Ascending aorta (tissue), 2 donors: ENCODE measurements around the gene LKAAEAR1. TPM values are rescaled to one million over a fixed set of nuclear protein-coding genes. Genes with fewer than 3 reads are reported as not detected.

Source experiments
- DNase-seq, 2 donors: peaks; one replicate each; pipeline ENCODE4 v3.0.0-alpha.2; 2019; ENCODE audit warnings: low spot score in 2 of 2
- H3K27ac ChIP-seq, 2 donors: fragments of 200-600 bp; sonication (generic); one replicate each; pipeline ENCODE4 v1.5.1; 2016 to 2017; ENCODE audit warnings: mild to moderate bottlenecking in 1 of 2
- H3K27me3 ChIP-seq: fragments of 200-600 bp; sonication (generic); one replicate; pipeline ENCODE4 v1.5.1; 2017
- H3K36me3 ChIP-seq, 2 donors: fragments of 200-600 bp; sonication (generic); one replicate each; pipeline ENCODE4 v1.5.1; 2016
- H3K4me1 ChIP-seq, 2 donors: fragments of 200-600 bp; sonication (generic); one replicate each; pipeline ENCODE4 v1.5.1; 2016 to 2017; ENCODE audit warnings: mild to moderate bottlenecking in 1 of 2
- H3K4me3 ChIP-seq, 2 donors: fragments of 200-600 bp; sonication (generic); one replicate each; pipeline ENCODE4 v1.5.1; 2016 to 2017; ENCODE audit warnings: mild to moderate bottlenecking in 1 of 2
- H3K9me3 ChIP-seq, 2 donors: fragments of 200-600 bp; sonication (generic); one replicate each; pipeline ENCODE4 v1.5.1; 2016
- intact Hi-C: fragments of 100-400 bp; cut with DNase I; formaldehyde crosslinking; loops from one replicate; pipeline ENCODE4 v1.15.1; 2023
- total RNA-seq: library from RNA; depleted of rRNA; stranded (reverse); fragments of >200 nt; gene quantifications from one replicate; pipeline ENCODE4 v1.1.0, GENCODE V29; 2016
- TF ChIP-seq, protein P1 (sequence below), 3 experiments: fragments of 200-600 bp in 2 of 3; fragments of 450-650 bp in 1 of 3; sonication (generic) in 2 of 3; IDR thresholded peaks; one replicate each; pipeline ENCODE4 v1.5.1; 2016 to 2019; ENCODE audit warnings: antibody characterized with exemption in 3 of 3, mild to moderate bottlenecking in 1 of 3, moderate library complexity in 1 of 3

LKAAEAR1 gene
- total RNA-seq, 1 donor from 2014 or later, result not detected

DNA sequence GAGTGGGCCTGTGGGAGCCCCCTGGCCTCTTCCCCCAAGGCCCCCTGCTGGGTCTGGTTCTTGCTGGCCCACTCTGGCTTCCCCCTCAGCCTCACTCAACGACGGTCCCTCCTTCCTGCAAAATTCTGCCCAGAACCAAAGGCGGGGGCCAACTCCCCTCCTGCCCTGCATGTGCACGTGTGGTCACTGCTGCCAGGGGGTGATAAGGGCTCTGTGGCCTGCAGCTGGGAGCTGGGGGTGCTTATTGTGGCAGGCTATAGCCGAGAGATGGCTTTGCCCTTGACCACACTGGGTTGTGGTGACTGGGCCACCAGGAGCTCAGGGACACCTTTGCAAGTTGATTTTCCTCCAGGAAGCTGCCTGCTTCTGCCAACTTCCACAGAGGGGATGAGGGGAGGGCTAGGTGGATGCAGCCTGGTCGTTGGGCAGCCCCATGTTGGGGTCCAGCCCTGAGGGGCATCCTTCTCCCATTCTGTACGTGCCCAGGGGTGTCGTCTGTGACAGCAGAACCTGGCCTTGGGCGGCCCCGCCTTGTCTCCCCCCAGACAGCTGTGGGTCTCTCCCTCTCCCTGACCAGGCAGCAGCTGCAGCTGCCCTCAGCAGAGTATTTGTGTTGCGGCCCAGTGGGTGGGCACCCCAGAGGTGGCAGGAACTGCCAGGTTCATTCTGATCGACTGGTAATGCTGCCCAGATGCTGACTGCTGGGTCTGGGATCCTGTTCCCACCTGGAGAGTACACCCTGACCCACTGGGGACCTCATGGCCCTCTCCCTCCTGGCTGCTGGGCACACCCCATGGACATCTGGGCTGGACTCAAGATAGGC is 15.6 kb downstream of the LKAAEAR1 start:
- intact Hi-C loops, result no loop called here
- H3K9me3 ChIP-seq, result no peaks in the 10 kb centered on the region
- H3K4me1 ChIP-seq, result peaks cover 10 to 17% of the 10 kb centered on the region in 2 donors
- no peak for DNase-seq
- no peaks in the 10 kb centered on the region for H3K27me3 ChIP-seq
- peaks cover 28 to 41% of the 10 kb centered on the region in 2 donors for H3K36me3 ChIP-seq
- H3K4me3 ChIP-seq, result no peak overlapping the region
- TF ChIP-seq, protein P1, sequence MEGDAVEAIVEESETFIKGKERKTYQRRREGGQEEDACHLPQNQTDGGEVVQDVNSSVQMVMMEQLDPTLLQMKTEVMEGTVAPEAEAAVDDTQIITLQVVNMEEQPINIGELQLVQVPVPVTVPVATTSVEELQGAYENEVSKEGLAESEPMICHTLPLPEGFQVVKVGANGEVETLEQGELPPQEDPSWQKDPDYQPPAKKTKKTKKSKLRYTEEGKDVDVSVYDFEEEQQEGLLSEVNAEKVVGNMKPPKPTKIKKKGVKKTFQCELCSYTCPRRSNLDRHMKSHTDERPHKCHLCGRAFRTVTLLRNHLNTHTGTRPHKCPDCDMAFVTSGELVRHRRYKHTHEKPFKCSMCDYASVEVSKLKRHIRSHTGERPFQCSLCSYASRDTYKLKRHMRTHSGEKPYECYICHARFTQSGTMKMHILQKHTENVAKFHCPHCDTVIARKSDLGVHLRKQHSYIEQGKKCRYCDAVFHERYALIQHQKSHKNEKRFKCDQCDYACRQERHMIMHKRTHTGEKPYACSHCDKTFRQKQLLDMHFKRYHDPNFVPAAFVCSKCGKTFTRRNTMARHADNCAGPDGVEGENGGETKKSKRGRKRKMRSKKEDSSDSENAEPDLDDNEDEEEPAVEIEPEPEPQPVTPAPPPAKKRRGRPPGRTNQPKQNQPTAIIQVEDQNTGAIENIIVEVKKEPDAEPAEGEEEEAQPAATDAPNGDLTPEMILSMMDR (IDR thresholded peaks at IDR 0.05), result no peak
- H3K27ac ChIP-seq, result no peak overlapping the region

DNA sequence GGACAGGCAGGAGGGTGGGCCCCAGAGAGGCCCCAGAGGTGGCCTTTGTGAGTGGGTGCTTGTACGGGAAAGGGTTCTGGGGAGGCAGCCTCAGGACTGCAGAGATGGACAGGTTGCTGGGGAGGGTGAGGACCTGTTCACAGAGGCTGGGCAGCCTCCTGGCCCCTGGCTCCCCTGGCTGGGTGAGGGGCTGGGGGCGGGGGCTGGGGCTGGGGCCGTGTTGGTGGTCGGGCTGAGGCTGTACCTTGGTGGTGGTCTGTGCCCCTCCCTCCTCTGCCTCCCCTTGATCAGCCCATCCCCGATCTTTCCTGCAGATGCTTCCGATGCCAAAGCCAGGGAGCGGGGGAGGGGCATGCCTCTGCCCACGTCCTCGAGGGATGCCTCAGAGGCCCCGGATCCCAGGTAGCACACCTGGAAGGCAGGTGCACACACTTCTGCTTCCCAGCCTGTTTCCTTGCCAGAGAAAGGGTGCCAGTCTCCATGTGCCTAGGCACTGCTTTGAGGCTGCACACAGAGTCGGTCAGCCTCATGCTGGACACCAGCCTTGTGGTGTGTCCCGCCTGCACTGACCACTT is 16.4 kb downstream of the LKAAEAR1 start:
- Histone ChIP-seq H3K4me1 (peaks cover 12 to 17% of the 10 kb centered on the region in 2 donors), H3K27ac (no peak overlapping the region), H3K9me3 (no peaks in the 10 kb centered on the region), H3K27me3 (no peaks in the 10 kb centered on the region), H3K4me3 (no peak overlapping the region), H3K36me3 (peaks cover 22 to 34% of the 10 kb centered on the region in 2 donors)
- DNase-seq, result no peak
- intact Hi-C loops, result no loop called here
- TF ChIP-seq, protein P1 (IDR thresholded peaks at IDR 0.05), result no peak

DNA sequence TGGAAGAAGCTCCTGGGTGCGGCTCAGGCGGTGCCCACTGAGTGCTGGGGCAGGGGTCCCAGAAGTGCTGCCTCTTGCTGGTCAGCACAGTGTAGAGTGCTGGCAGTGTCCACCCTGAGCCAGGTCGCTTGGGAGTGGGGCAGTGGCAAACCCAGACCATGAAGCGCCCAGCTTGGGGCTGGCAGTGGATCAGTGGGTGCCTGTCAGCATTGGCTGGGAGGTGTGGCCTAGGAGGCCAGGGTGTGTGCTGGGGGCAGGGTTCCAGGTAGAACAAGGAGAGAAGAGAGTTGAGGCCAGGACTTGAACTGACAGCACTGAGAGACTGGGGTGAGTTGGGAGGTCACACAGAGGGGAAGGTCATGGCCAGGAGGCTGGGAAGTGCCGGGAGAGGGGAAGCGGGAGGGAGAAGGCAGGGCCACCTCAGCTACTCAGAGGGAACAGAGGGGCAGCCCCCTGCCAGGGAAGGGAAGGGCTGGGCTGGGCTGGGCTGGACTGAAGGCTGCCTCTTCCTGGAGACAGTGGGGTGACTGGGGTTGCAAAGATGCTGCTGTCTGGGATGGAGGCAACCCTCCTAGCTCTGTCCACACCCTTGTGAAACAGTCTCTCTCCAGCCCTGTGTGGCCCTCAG is 17.1 kb downstream of the LKAAEAR1 start:
- TF ChIP-seq, protein P1 (IDR thresholded peaks at IDR 0.05), result no peak
- intact Hi-C loops, result no loop called here
- Histone ChIP-seq H3K27ac (no peak overlapping the region), H3K27me3 (no peaks in the 10 kb centered on the region), H3K9me3 (no peaks in the 10 kb centered on the region), H3K36me3 (peaks cover 15 to 27% of the 10 kb centered on the region in 2 donors), H3K4me3 (no peak overlapping the region), H3K4me1 (peaks cover 16 to 22% of the 10 kb centered on the region in 2 donors)
- no peak for DNase-seq

DNA sequence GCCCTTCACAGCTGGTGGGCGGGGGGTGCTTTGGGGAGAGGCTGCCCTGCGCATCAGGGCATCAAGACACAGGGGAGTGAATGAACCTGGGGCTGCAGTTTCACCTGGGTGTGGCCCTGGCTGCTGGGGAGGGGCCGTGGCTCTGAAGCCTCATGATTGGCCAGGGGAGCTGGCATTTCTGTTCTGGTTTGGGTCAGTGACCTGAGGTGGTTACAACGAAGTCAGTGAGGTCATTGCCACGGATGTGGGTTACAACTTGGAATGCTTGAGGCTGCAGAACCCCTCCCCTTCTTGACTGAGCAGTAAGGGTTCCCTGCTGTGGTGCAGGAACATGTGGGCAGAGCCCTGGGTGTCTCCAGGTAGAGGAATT is 18.2 kb downstream of the LKAAEAR1 start:
- Histone ChIP-seq H3K4me3 (no peak overlapping the region), H3K27me3 (no peaks in the 10 kb centered on the region), H3K4me1 (peaks cover 16 to 22% of the 10 kb centered on the region in 2 donors), H3K36me3 (peaks cover 9 to 21% of the 10 kb centered on the region in 2 donors), H3K27ac (no peak overlapping the region), H3K9me3 (no peaks in the 10 kb centered on the region)
- DNase-seq, result no peak
- TF ChIP-seq, protein P1 (IDR thresholded peaks at IDR 0.05), result no peak
- intact Hi-C loops, result no loop called here

DNA sequence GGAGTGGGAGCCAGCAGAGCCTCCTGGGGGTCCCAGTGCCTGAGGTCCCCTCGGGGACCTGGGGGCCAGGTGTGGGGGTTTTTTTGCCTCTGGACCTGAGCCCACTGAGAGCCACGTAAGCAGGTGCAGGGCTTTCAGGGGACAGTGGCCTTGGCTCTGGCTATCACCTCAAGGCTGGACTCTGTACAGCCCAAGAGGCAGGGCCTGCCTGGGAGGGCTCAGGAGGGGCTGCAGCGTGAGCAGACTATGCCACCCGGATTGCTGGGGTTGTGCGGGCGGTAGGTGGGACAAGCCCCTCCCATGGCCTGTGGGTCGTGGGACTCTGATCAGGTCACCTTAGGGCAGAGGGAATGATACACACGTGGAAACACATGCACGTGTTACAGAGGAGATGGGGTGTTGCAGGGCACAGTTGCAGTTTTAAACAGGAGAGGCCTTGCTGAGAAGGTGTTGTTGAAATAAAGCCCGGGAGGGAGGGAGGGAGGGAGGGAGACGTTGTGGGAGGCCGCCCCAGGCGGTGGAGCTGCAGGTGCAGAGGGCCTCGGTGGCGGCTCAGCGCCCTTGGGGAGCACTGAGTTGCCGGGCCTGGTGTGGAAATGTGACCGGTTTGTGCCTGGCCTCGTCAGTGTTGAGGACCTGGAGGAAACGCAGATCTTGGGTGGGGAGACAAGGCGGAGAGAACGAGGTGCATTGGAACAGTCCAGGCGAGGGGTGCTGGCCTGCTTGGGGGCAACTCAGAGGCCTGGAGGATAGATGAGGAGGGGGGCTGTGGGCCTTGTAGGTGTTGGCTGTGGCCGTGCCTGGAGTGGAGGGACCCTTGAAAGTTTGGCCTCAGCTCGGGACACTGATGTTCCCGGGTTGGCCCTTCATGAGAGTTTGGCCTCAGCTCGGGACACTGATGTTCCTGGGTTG is 18.9 kb downstream of the LKAAEAR1 start:
- H3K4me1 ChIP-seq, result peaks cover 16 to 22% of the 10 kb centered on the region in 2 donors
- intact Hi-C loops, result no loop called here

More for the DNA sequence above, 18.9 kb downstream of the LKAAEAR1 start:
- Histone ChIP-seq H3K27ac (no peak overlapping the region), H3K4me3 (no peak overlapping the region), H3K27me3 (no peaks in the 10 kb centered on the region), H3K9me3 (no peaks in the 10 kb centered on the region), H3K36me3 (peaks cover 6 to 17% of the 10 kb centered on the region in 2 donors)
- no peak for DNase-seq
- TF ChIP-seq, protein P1 (IDR thresholded peaks at IDR 0.05), result no peak
